K562 (cell line): ENCODE data around the gene PRDM16. TPM values are rescaled to one million over a fixed set of nuclear protein-coding genes. Genes with fewer than 3 reads are reported as not detected.

Experiments
- ATAC-seq: fragments of 200-7000 bp; cut with Tn5 transposase; 3 replicates; pipeline ENCODE4 v1.9.1; 2020; ENCODE audit warnings: moderate library complexity
- BruUV-seq: library from RNA; stranded (reverse); fragments of 400-500 nt; replicated peaks from 2 replicates; lab custom pipeline; 2021; lab: Mats Ljungman, UMichigan
- CTCF ChIA-PET: fragments of 300-600 bp; formaldehyde crosslinking; extraction: SDS; loops from one replicate; lab custom pipeline; 2021; ENCODE audit warnings: low intra/inter-chr PET ratio; lab: Yijun Ruan, JAX
- POLR2A ChIA-PET: fragments of 300-600, 350-650 bp; sonication (Branson Sonifier 250); formaldehyde crosslinking; extraction: SDS; loops from one replicate; lab custom pipeline; 2021; ENCODE audit warnings: antibody characterized with exemption, inconsistent platforms; lab: Yijun Ruan, JAX
- DNase-seq, 4 experiments: peaks; one replicate each; pipeline versions ENCODE4 v3.0.0 to v3.0.0-alpha.2; 2011 to 2018; ENCODE audit warnings: low spot score in 3 of 4, mixed read lengths in 3 of 4; ENCODE audit errors: extremely low read depth in 1 of 4
- FAIRE-seq: peaks from 2 replicates; lab custom pipeline; 2011; peaks lifted over from hg19 to GRCh38; lab: Jason Lieb, UNC
- H2AFZ ChIP-seq: 2 replicates; pipeline ENCODE4 v1.6.0; 2011; ENCODE audit warnings: low read depth, low read length, control low read depth, inconsistent platforms
- H3K27ac ChIP-seq: fragments of 200-600 bp; 3 replicates; pipeline ENCODE4 v1.8.0; 2011; ENCODE audit warnings: low read depth, mild to moderate bottlenecking, control low read depth, inconsistent platforms, low read length, moderate library complexity, mixed read lengths; ENCODE audit errors: extremely low read depth
- H3K27me3 ChIP-seq, 2 experiments: fragments of 300-600 bp in 1 of 2; 2 replicates in 1 of 2; 3 replicates in 1 of 2; pipeline versions ENCODE4 v1.6.0 to v1.8.0; 2011; ENCODE audit warnings: inconsistent platforms in 2 of 2, low read length in 2 of 2, mild to moderate bottlenecking in 1 of 2, mixed read lengths in 1 of 2, moderate library complexity in 1 of 2; ENCODE audit not compliant: control insufficient read depth in 2 of 2, insufficient read depth in 2 of 2
- H3K36me3 ChIP-seq: fragments of 300-600 bp; 3 replicates; pipeline ENCODE4 v1.8.0; 2011; ENCODE audit warnings: mild to moderate bottlenecking, low read length, inconsistent platforms; ENCODE audit not compliant: control insufficient read depth, insufficient read depth
- H3K4me1 ChIP-seq, 2 experiments: fragments of 200-600 bp in 1 of 2; replicated peaks in 1 of 2; 2 replicates in 1 of 2; 3 replicates in 1 of 2; pipeline versions ENCODE4 v1.5.1 to v1.8.0; 2011; ENCODE audit warnings: inconsistent platforms in 2 of 2, low read length in 2 of 2, mild to moderate bottlenecking in 1 of 2, mixed read lengths in 1 of 2, moderate library complexity in 1 of 2; ENCODE audit not compliant: control insufficient read depth in 2 of 2, insufficient read depth in 2 of 2
- H3K4me2 ChIP-seq: 2 replicates; pipeline ENCODE4 v1.6.1; 2011; ENCODE audit warnings: low read length, control low read depth, inconsistent platforms, mixed read lengths; ENCODE audit not compliant: insufficient read depth
- H3K4me3 ChIP-seq: fragments of 200-600 bp; sonication (generic), shearing (Covaris generic); 2 replicates; pipeline ENCODE4 v1.5.1; 2016; ENCODE audit warnings: control low read depth, inconsistent platforms
- H3K79me2 ChIP-seq: fragments of 200-600 bp; 3 replicates; pipeline ENCODE4 v1.8.0; 2011; ENCODE audit warnings: low read length, inconsistent platforms; ENCODE audit not compliant: control insufficient read depth, insufficient read depth
- H3K9ac ChIP-seq, 2 experiments: 2 replicates each; pipeline versions ENCODE4 v1.6.0 to v1.6.1; 2011; ENCODE audit warnings: low read depth in 2 of 2, low read length in 2 of 2, control low read depth in 1 of 2, inconsistent platforms in 1 of 2, mild to moderate bottlenecking in 1 of 2, mixed read lengths in 1 of 2; ENCODE audit not compliant: insufficient read depth in 1 of 2
- H3K9me1 ChIP-seq: one replicate; pipeline ENCODE4 v1.6.0; 2011; ENCODE audit warnings: inconsistent platforms, mild to moderate bottlenecking, low read length, moderate library complexity; ENCODE audit not compliant: control insufficient read depth, insufficient read depth
- H3K9me3 ChIP-seq: replicated peaks from 2 replicates; pipeline ENCODE4 v1.5.1; 2011; ENCODE audit warnings: low read depth, low read length, inconsistent platforms; ENCODE audit not compliant: control insufficient read depth, insufficient read depth
- H4K20me1 ChIP-seq: replicated peaks from 2 replicates; pipeline ENCODE4 v1.6.1; 2011; ENCODE audit warnings: low read length, inconsistent platforms, mixed read lengths; ENCODE audit not compliant: control insufficient read depth, insufficient read depth
- C11orf30 ChIP-seq: fragments of 450-650 bp; IDR thresholded peaks from 2 replicates; pipeline ENCODE4 v1.6.1; 2016; ENCODE audit warnings: low read depth, mild to moderate bottlenecking
- CEBPG ChIP-seq, 3 experiments: fragments of 200-800 bp in 1 of 3; sonication (Bioruptor generic) in 1 of 3; sonication (generic) in 1 of 3; formaldehyde crosslinking in 1 of 3; IDR thresholded peaks in 2 of 3; conservative IDR thresholded peaks in 1 of 3; 2 replicates each; pipeline versions ENCODE4 v1.6.1 to v1.8.0; 2016 to 2022; ENCODE audit warnings: missing compliant biosample characterization in 2 of 3, missing genetic modification characterization in 2 of 3, mild to moderate bottlenecking in 1 of 3, missing genetic modification reagents in 1 of 3
- GTF2A2 ChIP-seq: IDR thresholded peaks from 2 replicates; pipeline ENCODE4 v1.6.1; 2016; ENCODE audit warnings: mild to moderate bottlenecking, missing genetic modification characterization, missing compliant biosample characterization
- HDAC1 ChIP-seq, 2 experiments: fragments of 450-650 bp; IDR thresholded peaks; 2 replicates each; pipeline ENCODE4 v1.6.1; 2016 to 2017; ENCODE audit warnings: inconsistent platforms in 1 of 2, mild to moderate bottlenecking in 1 of 2, moderate library complexity in 1 of 2
- JUND ChIP-seq, 2 experiments: IDR thresholded peaks; 2 replicates in 1 of 2; 3 replicates in 1 of 2; pipeline ENCODE4 v1.6.1; 2011; ENCODE audit warnings: borderline replicate concordance in 2 of 2, low read depth in 2 of 2, low read length in 2 of 2, improper control_type of control experiment in 1 of 2, missing biosample characterization in 1 of 2, missing genetic modification characterization in 1 of 2, missing genetic modification reagents in 1 of 2
- MAFG ChIP-seq: fragments of 450-650 bp; conservative IDR thresholded peaks from 2 replicates; pipeline ENCODE4 v1.6.1; 2016; ENCODE audit warnings: missing genetic modification characterization, missing compliant biosample characterization
- NFE2 ChIP-seq: IDR thresholded peaks from 2 replicates; pipeline ENCODE4 v1.6.1; 2014; ENCODE audit warnings: antibody characterized with exemption, low read depth
- RHOXF2B ChIP-seq: fragments of 250-450 bp; sonication (Bioruptor Pico); conservative IDR thresholded peaks from 2 replicates; pipeline ENCODE4 v1.5.1; 2021
- SPI1 ChIP-seq: IDR thresholded peaks from 2 replicates; pipeline ENCODE4 v1.6.1; 2011; ENCODE audit warnings: low read depth, low read length, control low read depth, borderline replicate concordance
- TEAD4 ChIP-seq, 2 experiments: sonication (generic) in 1 of 2; formaldehyde crosslinking in 1 of 2; IDR thresholded peaks; 2 replicates each; pipeline versions ENCODE4 v1.6.1 to v1.8.0; 2012 to 2022; ENCODE audit warnings: borderline replicate concordance in 1 of 2, inconsistent platforms in 1 of 2, low read length in 1 of 2, mild to moderate bottlenecking in 1 of 2, missing genetic modification reagents in 1 of 2
- WHSC1 ChIP-seq: IDR thresholded peaks from one replicate; pipeline ENCODE4 v1.6.1; 2012; ENCODE audit warnings: low read length, control low read depth, inconsistent platforms
- ZNF121 ChIP-seq: sonication (generic); formaldehyde crosslinking; conservative IDR thresholded peaks from 2 replicates; pipeline ENCODE4 v1.8.0; 2022; ENCODE audit warnings: missing genetic modification reagents
- WGBS: fragments of 100-300 bp; shearing (Covaris generic); methylation state at CpG from one replicate; pipeline ENCODE4 v1.1.6; 2016; ENCODE audit warnings: low coverage, mixed read lengths; ENCODE audit not compliant: insufficient coverage; ENCODE audit errors: missing lambda C conversion rate; 5-methylcytosine and 5-hydroxymethylcytosine counted together
- in situ Hi-C: fragments of 300-500 bp; cut with MboI; formaldehyde crosslinking; loops from 4 replicates; pipeline ENCODE4 v1.15.0; 2018; ENCODE audit warnings: inconsistent platforms, mixed read lengths
- intact Hi-C: fragments of 100-400 bp; cut with micrococcal nuclease; formaldehyde crosslinking; loops from 2 replicates; pipeline ENCODE4 v1.14.2; 2022
- polyA plus RNA-seq, 8 experiments: library from polyadenylated mRNA; depleted of rRNA in 4 of 8; stranded (reverse) in 5 of 8; unstranded in 3 of 8; fragments of >200 nt; fragmentation: Nextera tagmentation in 2 of 8; fragmentation: Illumina TruSeq in 1 of 8; extraction: Ambion mirVana in 2 of 8; extraction: Trizol in 1 of 8; gene quantifications; 2 replicates each; pipeline versions ENCODE4 v1.2.1 to v1.2.3, GENCODE V29; 2011 to 2014; ENCODE audit warnings: inconsistent platforms in 1 of 8, missing spikeins in 1 of 8
- total RNA-seq, 7 experiments: library from RNA; depleted of rRNA in 6 of 7; stranded (reverse); fragments of >200 nt in 6 of 7; fragmentation: Illumina TruSeq in 2 of 7; extraction: Trizol in 2 of 7; gene quantifications; 2 replicates each; pipeline versions ENCODE4 v1.2.1 to v1.2.3, GENCODE V29; 2011 to 2021; ENCODE audit warnings: low replicate concordance in 1 of 7
- TF ChIP-seq, protein P1 (sequence below): IDR thresholded peaks from 2 replicates; pipeline ENCODE4 v1.6.1; 2016; ENCODE audit warnings: missing genetic modification characterization, missing compliant biosample characterization
- TF ChIP-seq, protein P2 (sequence below): sonication (generic); formaldehyde crosslinking; IDR thresholded peaks from 2 replicates; pipeline ENCODE4 v1.8.0; 2023; ENCODE audit warnings: mild to moderate bottlenecking, missing genetic modification reagents
- TF ChIP-seq, protein P3 (sequence below): IDR thresholded peaks from 2 replicates; pipeline ENCODE4 v1.6.1; 2012; ENCODE audit warnings: low read depth, low read length, improper control_type of control experiment, borderline replicate concordance

The PRDM16 gene
- total and polyA plus RNA-seq, 9 of the 15 experiments (the other 6 are each of a cell fraction or from before 2014, with no cell fraction given), result 0.10 to 0.27 TPM; not detected in 7

DNA sequence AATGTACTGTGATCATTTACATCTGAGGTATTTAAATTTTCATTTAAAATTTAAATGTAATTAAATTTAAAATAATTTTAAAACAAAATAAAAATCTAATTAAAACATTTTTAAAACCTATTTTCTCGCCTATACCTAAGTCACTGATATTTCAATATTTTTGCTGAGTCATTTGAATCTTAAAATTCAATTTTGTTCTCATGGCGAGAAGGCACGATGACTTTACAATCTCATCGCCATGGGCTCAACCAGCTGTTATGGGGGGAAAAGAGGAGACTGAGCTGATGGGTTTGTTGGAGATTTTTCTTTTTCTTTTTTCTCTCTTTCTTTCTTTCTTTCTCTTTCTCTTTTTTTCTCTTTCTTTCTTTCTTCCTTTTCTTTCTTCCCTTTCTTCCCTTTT, 89.3 kb downstream of the PRDM16 start:
- Histone ChIP-seq H3K9ac (no peak overlapping the region), H3K27ac (no peak overlapping the region), H3K36me3 (no peaks in the 10 kb centered on the region), H2AFZ (no peak overlapping the region), H3K79me2 (no peaks in the 10 kb centered on the region), H3K9me1 (no peaks in the 10 kb centered on the region), H3K9me3 (no peaks in the 10 kb centered on the region), H3K27me3 (peaks cover 47 to 85% of the 10 kb centered on the region in 2 experiments), H3K4me3 (no peak overlapping the region), H4K20me1 (peaks cover 19% of the 10 kb centered on the region; the same call in 1 of the 2 replicates), H3K4me2 (no peak overlapping the region), H3K4me1 (no peaks in the 10 kb centered on the region)
- ATAC-seq (no peak), FAIRE-seq (no peak), DNase-seq (no peak)
- WGBS, result 0% methylated on average over 4 of the region's 4 CpGs
- CTCF ChIA-PET, result no interaction called here
- intact Hi-C loops, result no loop called here
- in situ Hi-C loops, result no loop called here
- BruUV-seq, result no TSS peak
- POLR2A ChIA-PET, result interaction anchor here (0.6 to 0.7 kb wide), 2 partner anchors 16 to 97 kb away, joined by 3 to 4 read pairs; no protein-coding TSS in a partner anchor
- TF ChIP-seq RHOXF2B (CRISPR knock-in tag) (no peak), CEBPG (CRISPR knock-in tag; IDR thresholded peaks at IDR 0.05) (no peak), CEBPG (tag; conservative IDR thresholded peaks at IDR 0.05 in 1 of 2, IDR thresholded peaks at IDR 0.05 in 1 of 2) (no peak), TEAD4 (IDR thresholded peaks at IDR 0.05; ENCODE audit: low read length) (no peak), TEAD4 (CRISPR knock-in tag; IDR thresholded peaks at IDR 0.05; ENCODE audit: borderline replicate concordance) (no peak), JUND (IDR thresholded peaks at IDR 0.05; ENCODE audit: borderline replicate concordance, low read depth, low read length) (no peak), JUND (tag; IDR thresholded peaks at IDR 0.05; ENCODE audit: borderline replicate concordance, low read depth, low read length) (no peak), GTF2A2 (tag) (no peak), NFE2 (peak; percentile 32; the same call in 1 of the 2 replicates), WHSC1 (no peak), HDAC1 (IDR thresholded peaks at IDR 0.05) (no peak), ZNF121 (CRISPR knock-in tag) (no peak), SPI1 (no peak), C11orf30 (peak; percentile 84), MAFG (tag) (peak; percentile 90)
- TF ChIP-seq, protein P1, sequence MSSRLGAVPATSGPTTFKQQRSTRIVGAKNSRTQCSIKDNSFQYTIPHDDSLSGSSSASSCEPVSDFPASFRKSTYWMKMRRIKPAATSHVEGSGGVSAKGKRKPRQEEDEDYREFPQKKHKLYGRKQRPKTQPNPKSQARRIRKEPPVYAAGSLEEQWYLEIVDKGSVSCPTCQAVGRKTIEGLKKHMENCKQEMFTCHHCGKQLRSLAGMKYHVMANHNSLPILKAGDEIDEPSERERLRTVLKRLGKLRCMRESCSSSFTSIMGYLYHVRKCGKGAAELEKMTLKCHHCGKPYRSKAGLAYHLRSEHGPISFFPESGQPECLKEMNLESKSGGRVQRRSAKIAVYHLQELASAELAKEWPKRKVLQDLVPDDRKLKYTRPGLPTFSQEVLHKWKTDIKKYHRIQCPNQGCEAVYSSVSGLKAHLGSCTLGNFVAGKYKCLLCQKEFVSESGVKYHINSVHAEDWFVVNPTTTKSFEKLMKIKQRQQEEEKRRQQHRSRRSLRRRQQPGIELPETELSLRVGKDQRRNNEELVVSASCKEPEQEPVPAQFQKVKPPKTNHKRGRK, result peak; percentile 88
- TF ChIP-seq, protein P2, sequence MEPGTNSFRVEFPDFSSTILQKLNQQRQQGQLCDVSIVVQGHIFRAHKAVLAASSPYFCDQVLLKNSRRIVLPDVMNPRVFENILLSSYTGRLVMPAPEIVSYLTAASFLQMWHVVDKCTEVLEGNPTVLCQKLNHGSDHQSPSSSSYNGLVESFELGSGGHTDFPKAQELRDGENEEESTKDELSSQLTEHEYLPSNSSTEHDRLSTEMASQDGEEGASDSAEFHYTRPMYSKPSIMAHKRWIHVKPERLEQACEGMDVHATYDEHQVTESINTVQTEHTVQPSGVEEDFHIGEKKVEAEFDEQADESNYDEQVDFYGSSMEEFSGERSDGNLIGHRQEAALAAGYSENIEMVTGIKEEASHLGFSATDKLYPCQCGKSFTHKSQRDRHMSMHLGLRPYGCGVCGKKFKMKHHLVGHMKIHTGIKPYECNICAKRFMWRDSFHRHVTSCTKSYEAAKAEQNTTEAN (CRISPR knock-in tag), result no peak
- TF ChIP-seq, protein P3, sequence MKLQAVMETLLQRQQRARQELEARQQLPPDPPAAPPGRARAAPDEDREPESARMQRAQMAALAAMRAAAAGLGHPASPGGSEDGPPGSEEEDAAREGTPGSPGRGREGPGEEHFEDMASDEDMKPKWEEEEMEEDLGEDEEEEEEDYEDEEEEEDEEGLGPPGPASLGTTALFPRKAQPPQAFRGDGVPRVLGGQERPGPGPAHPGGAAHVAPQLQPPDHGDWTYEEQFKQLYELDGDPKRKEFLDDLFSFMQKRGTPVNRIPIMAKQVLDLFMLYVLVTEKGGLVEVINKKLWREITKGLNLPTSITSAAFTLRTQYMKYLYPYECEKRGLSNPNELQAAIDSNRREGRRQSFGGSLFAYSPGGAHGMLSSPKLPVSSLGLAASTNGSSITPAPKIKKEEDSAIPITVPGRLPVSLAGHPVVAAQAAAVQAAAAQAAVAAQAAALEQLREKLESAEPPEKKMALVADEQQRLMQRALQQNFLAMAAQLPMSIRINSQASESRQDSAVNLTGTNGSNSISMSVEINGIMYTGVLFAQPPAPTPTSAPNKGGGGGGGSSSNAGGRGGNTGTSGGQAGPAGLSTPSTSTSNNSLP, result no peak
